Thyroid gland (tissue), 4 donors: ENCODE measurements around the gene MAD1L1. TPM values are rescaled to one million over a fixed set of nuclear protein-coding genes. Genes with fewer than 3 reads are reported as not detected.

Experiments
- DNase-seq, 2 donors: peaks; one replicate each; pipeline ENCODE4 v3.0.0-alpha.2; 2019
- H3K27ac ChIP-seq, 3 donors: fragments of 200-600 bp; sonication (generic); 1 replicate in 2 of 3; 2 replicates in 1 of 3; pipeline ENCODE4 v1.5.1; 2016 to 2019; ENCODE audit warnings: mild to moderate bottlenecking in 1 of 3, moderate library complexity in 1 of 3
- H3K27me3 ChIP-seq: fragments of 200-600 bp; sonication (generic); one replicate; pipeline ENCODE4 v1.5.1; 2019
- H3K36me3 ChIP-seq, 2 donors: fragments of 200-600 bp; sonication (generic); one replicate each; pipeline ENCODE4 v1.5.1; 2016 to 2019
- H3K4me1 ChIP-seq, 2 donors: fragments of 200-600 bp; sonication (generic); one replicate each; pipeline ENCODE4 v1.5.1; 2017 to 2019
- H3K4me3 ChIP-seq, 3 donors: fragments of 200-600 bp; sonication (generic); replicated peaks in 1 of 3; 1 replicate in 2 of 3; 2 replicates in 1 of 3; pipeline ENCODE4 v1.5.1; 2016; ENCODE audit warnings: mild to moderate bottlenecking in 1 of 3
- H3K9me3 ChIP-seq: fragments of 200-600 bp; sonication (generic); one replicate; pipeline ENCODE4 v1.5.1; 2017
- CTCF ChIP-seq, 6 experiments: fragments of 200-600 bp in 3 of 6; fragments of 450-650 bp in 3 of 6; sonication (generic) in 3 of 6; IDR thresholded peaks; one replicate each; pipeline ENCODE4 v1.5.1; 2016 to 2019; ENCODE audit warnings: antibody characterized with exemption in 6 of 6, mild to moderate bottlenecking in 2 of 6, inconsistent platforms in 1 of 6, moderate library complexity in 1 of 6
- POLR2A ChIP-seq, 2 donors: fragments of 450-650 bp; IDR thresholded peaks; one replicate each; pipeline ENCODE4 v1.6.1; 2017; ENCODE audit warnings: antibody characterized with exemption in 2 of 2, mild to moderate bottlenecking in 2 of 2, moderate library complexity in 1 of 2
- WGBS, 2 donors: methylation state at CpG; one replicate each; pipeline ENCODE4 v1.1.5; 2017; 5-methylcytosine and 5-hydroxymethylcytosine counted together
- intact Hi-C: fragments of 100-400 bp; cut with DNase I; formaldehyde crosslinking; loops from one replicate; pipeline ENCODE4 v1.15.1; 2023
- total RNA-seq, 4 donors: library from RNA; depleted of rRNA; stranded (reverse); fragments of >200 nt; gene quantifications; one replicate each; pipeline ENCODE4 v1.2.3, GENCODE V29; 2016

MAD1L1 gene
- total RNA-seq, 4 donors from 2014 or later: 27.4 to 38.6 (median 33.9) TPM

DNA sequence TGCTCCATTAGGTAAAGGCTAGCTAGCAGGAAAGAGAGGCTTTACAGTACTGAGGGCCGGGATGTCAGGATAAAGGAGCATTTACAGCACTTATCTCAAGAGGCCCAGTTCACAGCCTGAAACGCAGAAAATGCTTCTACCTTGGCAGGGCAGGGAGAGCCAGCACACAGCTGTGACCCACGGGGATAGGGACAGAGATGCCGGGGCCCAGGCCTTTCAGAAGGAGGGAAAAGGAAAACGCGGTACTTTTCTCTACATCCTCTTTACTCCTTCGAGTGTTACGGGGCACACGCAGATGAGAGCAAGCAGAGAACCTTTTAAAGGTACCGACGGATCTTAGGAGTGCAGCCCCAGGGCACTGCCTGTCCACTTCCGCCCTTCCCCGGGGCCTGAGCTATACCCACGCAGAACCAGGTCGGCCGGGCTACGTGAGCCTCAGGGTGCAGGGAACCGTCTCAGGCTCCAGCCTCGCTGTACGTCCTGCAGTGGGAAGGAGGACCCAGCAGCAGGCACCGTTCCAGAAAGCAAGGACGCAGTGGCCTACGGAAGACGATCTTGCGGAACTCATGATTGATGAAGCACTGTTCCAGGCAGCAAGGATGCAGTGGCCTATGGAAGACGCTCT, 330.4 kb downstream of the MAD1L1 start:
- Histone ChIP-seq H3K27me3 (no peaks in the 10 kb centered on the region), H3K27ac (no peak overlapping the region), H3K9me3 (no peaks in the 10 kb centered on the region), H3K4me1 (no peaks in the 10 kb centered on the region), H3K36me3 (peaks cover 4% of the 10 kb centered on the region in 2 donors), H3K4me3 (no peak overlapping the region)
- WGBS, 2 donors: 83 to 84% methylated on average over 24 to 25 of the region's 26 CpGs
- intact Hi-C loops: no loop called here
- no peak for DNase-seq
- TF ChIP-seq POLR2A (IDR thresholded peaks at IDR 0.05) (no peak), CTCF (IDR thresholded peaks at IDR 0.05) (no peak)

GRCh38 chr7:1901431-1902210, 331.1 kb downstream of the MAD1L1 start:
- TF ChIP-seq POLR2A (IDR thresholded peaks at IDR 0.05): no peak
- no peak for TF ChIP-seq CTCF (IDR thresholded peaks at IDR 0.05)
- intact Hi-C loops: no loop called here

DNA sequence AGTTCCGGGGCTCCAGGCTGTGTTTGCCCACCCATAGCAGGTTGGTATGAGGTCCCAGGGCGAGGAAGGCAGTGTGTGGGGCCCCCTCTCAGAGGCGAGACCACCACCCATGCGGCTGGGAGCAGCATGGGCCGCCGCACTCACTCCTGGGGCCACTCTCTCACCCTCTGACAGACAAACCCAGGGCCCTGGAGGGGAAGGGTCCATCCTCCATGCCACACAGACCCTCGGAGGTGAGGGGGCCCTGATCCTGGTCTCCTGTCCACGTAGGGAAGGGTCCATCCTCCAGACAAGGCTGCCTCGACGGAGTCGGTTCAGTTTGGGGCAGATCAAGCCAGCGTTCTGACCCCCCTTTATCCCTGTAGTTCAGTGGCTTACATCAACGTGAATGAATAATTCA, 331.9 kb downstream of the MAD1L1 start:
- intact Hi-C loops: no loop called here
- no peaks in the 10 kb centered on the region for H3K9me3 ChIP-seq
- no peak for DNase-seq

More at GRCh38 chr7:1901431-1902210, 331.1 kb downstream of the MAD1L1 start:
- no peak for DNase-seq
- Histone ChIP-seq H3K27ac (no peak overlapping the region), H3K27me3 (no peaks in the 10 kb centered on the region), H3K36me3 (peaks cover 4 to 8% of the 10 kb centered on the region in 2 donors), H3K9me3 (no peaks in the 10 kb centered on the region), H3K4me3 (no peak overlapping the region), H3K4me1 (no peaks in the 10 kb centered on the region)
- 82 to 90% methylated on average over 11 to 13 of the region's 18 CpGs for WGBS, 2 donors

GRCh38 chr7:1899951-1900762, 332.6 kb downstream of the MAD1L1 start:
- intact Hi-C loops: no loop called here
- TF ChIP-seq POLR2A (IDR thresholded peaks at IDR 0.05): no peak
- no peak for TF ChIP-seq CTCF (IDR thresholded peaks at IDR 0.05)
- Histone ChIP-seq H3K36me3 (peaks cover 4 to 8% of the 10 kb centered on the region in 2 donors), H3K9me3 (no peaks in the 10 kb centered on the region), H3K4me1 (no peaks in the 10 kb centered on the region), H3K27ac (no peak overlapping the region), H3K4me3 (no peak overlapping the region), H3K27me3 (no peaks in the 10 kb centered on the region)
- 92% methylated on average over 12 to 33 of the region's 34 CpGs for WGBS, 2 donors
- DNase-seq: no peak

More for the DNA sequence above, 331.9 kb downstream of the MAD1L1 start:
- Histone ChIP-seq H3K27me3 (no peaks in the 10 kb centered on the region), H3K36me3 (peaks cover 4 to 8% of the 10 kb centered on the region in 2 donors), H3K27ac (no peak overlapping the region), H3K4me1 (no peaks in the 10 kb centered on the region), H3K4me3 (no peak overlapping the region)
- TF ChIP-seq POLR2A (IDR thresholded peaks at IDR 0.05): no peak
- no peak for TF ChIP-seq CTCF (IDR thresholded peaks at IDR 0.05)
- WGBS, 2 donors: 92 to 96% methylated on average over 10 to 11 of the region's 13 CpGs
